ENCODE results near the gene SRXN1.

GRCh38 chr20:620246-620645, 32.8 kb downstream of the SRXN1 start:
- TF ChIP-seq CTCF (IDR thresholded peaks at IDR 0.05; ENCODE audit: borderline replicate concordance, extremely low read depth, low read length, poor library complexity, severe bottlenecking) (no peak), EZH2 (IDR thresholded peaks at IDR 0.05; ENCODE audit: borderline replicate concordance, low read depth, low read length, severe bottlenecking) (no peak)
